Stomach (tissue), 4 donors: ENCODE measurements around the gene ATP6V0A4.

Experiments used
- POLR2A ChIP-seq, 4 donors: fragments of 450-650 bp; IDR thresholded peaks; one replicate each; pipeline ENCODE4 v1.6.1; 2016; ENCODE audit warnings: antibody characterized with exemption in 4 of 4, control low read depth in 2 of 4, mild to moderate bottlenecking in 1 of 4, moderate library complexity in 1 of 4
- POLR2AphosphoS5 ChIP-seq, 3 donors: sonication (generic); formaldehyde crosslinking; IDR thresholded peaks; one replicate each; pipeline ENCODE4 v1.6.1; 2016; ENCODE audit warnings: antibody characterized with exemption in 3 of 3
- TF ChIP-seq, protein P1 (sequence below), 7 experiments: fragments of 450-650 bp in 4 of 7; fragments of 200-600 bp in 3 of 7; sonication (generic) in 3 of 7; IDR thresholded peaks; one replicate each; pipeline ENCODE4 v1.5.1; 2016 to 2019; ENCODE audit warnings: antibody characterized with exemption in 7 of 7, control low read depth in 2 of 7, mild to moderate bottlenecking in 1 of 7

DNA sequence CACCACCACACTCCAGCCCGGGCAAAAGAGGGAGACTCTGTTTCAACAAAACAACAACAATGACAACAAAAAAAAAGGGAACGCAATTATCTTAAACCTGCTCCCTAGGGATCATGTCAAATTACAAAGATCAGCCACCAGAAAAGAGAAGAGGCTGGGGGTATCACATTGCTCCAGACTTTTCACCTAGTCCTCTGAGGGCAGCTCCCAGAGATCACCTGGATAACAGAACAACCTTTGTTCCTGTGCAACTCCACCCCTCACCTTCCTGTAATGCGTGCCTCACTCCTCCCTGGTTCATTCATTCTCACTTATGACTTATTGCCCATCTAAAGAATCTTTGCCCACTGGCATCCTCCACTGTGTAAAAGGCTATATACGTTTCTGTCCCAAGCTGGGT is 128.6 kb downstream of the ATP6V0A4 start:
- TF ChIP-seq, protein P1, sequence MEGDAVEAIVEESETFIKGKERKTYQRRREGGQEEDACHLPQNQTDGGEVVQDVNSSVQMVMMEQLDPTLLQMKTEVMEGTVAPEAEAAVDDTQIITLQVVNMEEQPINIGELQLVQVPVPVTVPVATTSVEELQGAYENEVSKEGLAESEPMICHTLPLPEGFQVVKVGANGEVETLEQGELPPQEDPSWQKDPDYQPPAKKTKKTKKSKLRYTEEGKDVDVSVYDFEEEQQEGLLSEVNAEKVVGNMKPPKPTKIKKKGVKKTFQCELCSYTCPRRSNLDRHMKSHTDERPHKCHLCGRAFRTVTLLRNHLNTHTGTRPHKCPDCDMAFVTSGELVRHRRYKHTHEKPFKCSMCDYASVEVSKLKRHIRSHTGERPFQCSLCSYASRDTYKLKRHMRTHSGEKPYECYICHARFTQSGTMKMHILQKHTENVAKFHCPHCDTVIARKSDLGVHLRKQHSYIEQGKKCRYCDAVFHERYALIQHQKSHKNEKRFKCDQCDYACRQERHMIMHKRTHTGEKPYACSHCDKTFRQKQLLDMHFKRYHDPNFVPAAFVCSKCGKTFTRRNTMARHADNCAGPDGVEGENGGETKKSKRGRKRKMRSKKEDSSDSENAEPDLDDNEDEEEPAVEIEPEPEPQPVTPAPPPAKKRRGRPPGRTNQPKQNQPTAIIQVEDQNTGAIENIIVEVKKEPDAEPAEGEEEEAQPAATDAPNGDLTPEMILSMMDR (IDR thresholded peaks at IDR 0.05), result no peak
- TF ChIP-seq POLR2AphosphoS5 (IDR thresholded peaks at IDR 0.05) (no peak), POLR2A (IDR thresholded peaks at IDR 0.05) (no peak)
